Activated B cell treated with CpG ODN at 0.5 μM for 24 hours (primary cell): Measurements from ENCODE around the gene RNF31. TPM values are rescaled to one million over a fixed set of nuclear protein-coding genes. Genes with fewer than 3 reads are reported as not detected.

ENCODE experiments used
- ATAC-seq: fragments of 200-7000 bp; cut with Tn5 transposase; one replicate; pipeline ENCODE4 v1.10.0; 2021; ENCODE audit warnings: low read depth, mild to moderate bottlenecking, moderate library complexity
- CTCF ChIA-PET: fragments of 350-600 bp; sonication (Branson Sonifier 250); formaldehyde crosslinking; loops from one replicate; lab custom pipeline; 2021; ENCODE audit warnings: antibody characterized with exemption; lab: Charles Lee
- POLR2A ChIA-PET: fragments of 350-600 bp; sonication (Branson Sonifier 250); formaldehyde crosslinking; loops from one replicate; lab custom pipeline; 2021; ENCODE audit warnings: antibody characterized with exemption; lab: Charles Lee
- DNase-seq: peaks from one replicate; pipeline ENCODE4 v3.0.0; 2022
- H3K27ac Mint-ChIP-seq: one replicate; pipeline ENCODE4 v1.8.0; 2020; ENCODE audit warnings: mixed read lengths
- H3K27me3 Mint-ChIP-seq: one replicate; pipeline ENCODE4 v1.8.0; 2021; ENCODE audit warnings: mixed read lengths
- H3K36me3 Mint-ChIP-seq: one replicate; pipeline ENCODE4 v1.8.0; 2021; ENCODE audit warnings: low read depth, mixed read lengths
- H3K4me1 Mint-ChIP-seq: one replicate; pipeline ENCODE4 v1.8.0; 2021; ENCODE audit warnings: mixed read lengths
- H3K4me3 Mint-ChIP-seq: one replicate; pipeline ENCODE4 v1.8.0; 2020; ENCODE audit warnings: mild to moderate bottlenecking, mixed read lengths
- H3K9me3 Mint-ChIP-seq: one replicate; pipeline ENCODE4 v1.8.0; 2020; ENCODE audit warnings: mixed read lengths
- intact Hi-C: fragments of 100-400 bp; cut with micrococcal nuclease; formaldehyde crosslinking; loops from one replicate; pipeline ENCODE4 v1.15.1; 2024
- total RNA-seq: library from RNA; stranded (reverse); gene quantifications from 2 replicates; pipeline ENCODE4 v1.2.3, GENCODE V29; 2022
- TF ChIP-seq, protein P1 (sequence below): fragments of 200-600 bp; IDR thresholded peaks from one replicate; pipeline ENCODE4 v1.8.0; 2022; ENCODE audit warnings: antibody characterized with exemption, mild to moderate bottlenecking

RNF31 gene
- total RNA-seq, 1 donor from 2014 or later: 99.8 TPM

DNA sequence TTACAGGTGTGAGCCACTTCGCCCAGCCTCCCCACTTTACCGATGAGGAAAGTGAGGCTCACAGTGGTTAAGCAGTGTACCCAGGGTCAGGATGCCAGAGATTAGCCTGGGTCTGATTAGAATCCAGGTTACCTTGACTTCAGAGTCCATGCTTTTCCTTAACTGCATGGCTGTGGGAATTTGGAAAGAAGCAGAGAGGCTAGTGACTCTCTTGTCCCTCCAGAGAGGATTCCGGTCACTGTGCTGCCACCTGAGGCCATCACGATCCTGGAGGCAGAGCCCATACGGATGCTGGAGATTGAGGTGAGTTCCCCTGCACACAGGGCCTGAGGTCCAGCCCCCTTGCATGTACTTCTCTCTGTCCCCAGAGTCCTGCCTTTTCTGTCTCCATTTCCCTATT, 29.3 kb downstream of the RNF31 start:
- TF ChIP-seq, protein P1, sequence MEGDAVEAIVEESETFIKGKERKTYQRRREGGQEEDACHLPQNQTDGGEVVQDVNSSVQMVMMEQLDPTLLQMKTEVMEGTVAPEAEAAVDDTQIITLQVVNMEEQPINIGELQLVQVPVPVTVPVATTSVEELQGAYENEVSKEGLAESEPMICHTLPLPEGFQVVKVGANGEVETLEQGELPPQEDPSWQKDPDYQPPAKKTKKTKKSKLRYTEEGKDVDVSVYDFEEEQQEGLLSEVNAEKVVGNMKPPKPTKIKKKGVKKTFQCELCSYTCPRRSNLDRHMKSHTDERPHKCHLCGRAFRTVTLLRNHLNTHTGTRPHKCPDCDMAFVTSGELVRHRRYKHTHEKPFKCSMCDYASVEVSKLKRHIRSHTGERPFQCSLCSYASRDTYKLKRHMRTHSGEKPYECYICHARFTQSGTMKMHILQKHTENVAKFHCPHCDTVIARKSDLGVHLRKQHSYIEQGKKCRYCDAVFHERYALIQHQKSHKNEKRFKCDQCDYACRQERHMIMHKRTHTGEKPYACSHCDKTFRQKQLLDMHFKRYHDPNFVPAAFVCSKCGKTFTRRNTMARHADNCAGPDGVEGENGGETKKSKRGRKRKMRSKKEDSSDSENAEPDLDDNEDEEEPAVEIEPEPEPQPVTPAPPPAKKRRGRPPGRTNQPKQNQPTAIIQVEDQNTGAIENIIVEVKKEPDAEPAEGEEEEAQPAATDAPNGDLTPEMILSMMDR: no peak
- no peak overlapping the region for H3K27ac Mint-ChIP-seq
- POLR2A ChIA-PET: interaction anchor here (1.7 kb wide), 1 partner anchor 15 kb away, joined by 6 read pairs; the partner anchor contains the start of gene IRF9
- peaks cover 20% of the 10 kb centered on the region for H3K4me1 Mint-ChIP-seq
- no peak overlapping the region for H3K4me3 Mint-ChIP-seq
- peaks cover 49% of the 10 kb centered on the region for H3K36me3 Mint-ChIP-seq
- no peaks in the 10 kb centered on the region for H3K27me3 Mint-ChIP-seq
- CTCF ChIA-PET: no interaction called here
- H3K9me3 Mint-ChIP-seq: no peaks in the 10 kb centered on the region
- DNase-seq (no peak), ATAC-seq (no peak)
- intact Hi-C loops: no loop called here

DNA sequence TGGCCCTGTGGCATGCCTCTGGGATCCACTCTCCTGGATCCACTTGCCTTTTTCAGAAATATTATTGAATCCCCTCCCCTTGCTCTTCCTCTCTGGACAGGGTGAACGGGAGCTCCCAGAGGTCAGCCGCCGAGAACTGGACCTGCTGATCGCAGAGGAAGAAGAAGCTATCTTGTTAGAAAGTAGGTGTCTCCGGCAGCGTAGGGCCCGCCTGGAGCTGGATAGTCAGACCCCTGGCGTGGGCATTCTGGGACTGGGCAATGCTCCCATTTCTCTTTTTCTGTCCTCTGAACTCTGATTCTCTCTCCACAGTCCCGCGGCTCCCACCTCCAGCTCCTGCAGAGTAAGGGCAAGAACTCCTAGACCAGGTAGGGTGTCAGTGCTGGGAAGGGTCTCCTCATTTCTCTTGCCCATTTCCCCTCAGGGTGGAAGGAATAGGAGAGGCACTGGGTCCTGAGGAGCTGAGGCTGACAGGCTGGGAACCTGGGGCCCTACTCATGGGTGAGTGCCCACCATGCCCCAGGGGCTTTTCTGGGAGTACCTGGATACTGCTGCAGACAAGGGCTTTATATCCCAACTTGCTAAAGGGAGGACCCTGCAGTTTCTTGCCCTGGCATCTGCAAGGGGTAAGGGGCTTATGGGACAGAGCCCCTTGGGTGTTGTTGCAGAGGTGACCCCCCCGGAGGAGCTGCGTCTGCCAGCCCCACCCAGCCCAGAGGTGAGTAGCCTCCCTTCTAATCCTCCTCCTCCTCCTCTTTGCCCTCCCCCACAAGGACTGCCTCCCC, 29.9 kb downstream of the RNF31 start:
- TF ChIP-seq, protein P1: no peak
- intact Hi-C loops: no loop called here
- POLR2A ChIA-PET: interaction anchor here (1.7 kb wide), 1 partner anchor 16 kb away, joined by 6 read pairs; the partner anchor contains the start of gene IRF9
- CTCF ChIA-PET: no interaction called here
- Mint-ChIP-seq H3K9me3 (no peaks in the 10 kb centered on the region), H3K27ac (no peak overlapping the region), H3K27me3 (no peaks in the 10 kb centered on the region), H3K36me3 (peaks cover 55% of the 10 kb centered on the region), H3K4me3 (no peak overlapping the region), H3K4me1 (peaks cover 15% of the 10 kb centered on the region)
- no peak for ATAC-seq
- no peak for DNase-seq

DNA sequence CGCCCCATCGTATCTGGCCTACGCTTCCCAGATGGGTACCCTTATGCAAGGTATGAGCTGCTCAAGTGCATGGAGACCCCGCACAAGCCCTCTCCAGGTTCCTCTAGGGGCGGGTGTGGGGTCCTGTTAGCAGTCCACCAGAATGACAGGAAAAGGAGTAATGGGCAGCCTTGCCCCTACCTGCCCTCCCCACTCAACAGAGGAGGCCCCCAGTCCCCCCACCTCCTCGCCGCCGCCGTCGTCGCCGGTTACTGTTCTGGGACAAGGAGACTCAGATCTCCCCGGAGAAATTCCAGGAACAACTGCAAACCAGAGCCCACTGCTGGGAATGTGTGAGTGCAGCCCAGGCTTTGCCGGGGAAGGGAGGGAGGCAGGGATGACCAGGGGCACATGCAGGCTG, 30.6 kb downstream of the RNF31 start:
- intact Hi-C loops: no loop called here
- TF ChIP-seq, protein P1: no peak
- DNase-seq: no peak
- POLR2A ChIA-PET: interaction anchor here (1.7 kb wide), 1 partner anchor 17 kb away, joined by 6 read pairs; the partner anchor contains the start of gene IRF9
- H3K9me3 Mint-ChIP-seq: no peaks in the 10 kb centered on the region
- H3K27me3 Mint-ChIP-seq: no peaks in the 10 kb centered on the region
- H3K27ac Mint-ChIP-seq: no peak overlapping the region
- H3K4me1 Mint-ChIP-seq: peaks cover 10% of the 10 kb centered on the region
- no peak for ATAC-seq
- no peak overlapping the region for H3K4me3 Mint-ChIP-seq
- CTCF ChIA-PET: no interaction called here
- peaks cover 61% of the 10 kb centered on the region for H3K36me3 Mint-ChIP-seq

DNA sequence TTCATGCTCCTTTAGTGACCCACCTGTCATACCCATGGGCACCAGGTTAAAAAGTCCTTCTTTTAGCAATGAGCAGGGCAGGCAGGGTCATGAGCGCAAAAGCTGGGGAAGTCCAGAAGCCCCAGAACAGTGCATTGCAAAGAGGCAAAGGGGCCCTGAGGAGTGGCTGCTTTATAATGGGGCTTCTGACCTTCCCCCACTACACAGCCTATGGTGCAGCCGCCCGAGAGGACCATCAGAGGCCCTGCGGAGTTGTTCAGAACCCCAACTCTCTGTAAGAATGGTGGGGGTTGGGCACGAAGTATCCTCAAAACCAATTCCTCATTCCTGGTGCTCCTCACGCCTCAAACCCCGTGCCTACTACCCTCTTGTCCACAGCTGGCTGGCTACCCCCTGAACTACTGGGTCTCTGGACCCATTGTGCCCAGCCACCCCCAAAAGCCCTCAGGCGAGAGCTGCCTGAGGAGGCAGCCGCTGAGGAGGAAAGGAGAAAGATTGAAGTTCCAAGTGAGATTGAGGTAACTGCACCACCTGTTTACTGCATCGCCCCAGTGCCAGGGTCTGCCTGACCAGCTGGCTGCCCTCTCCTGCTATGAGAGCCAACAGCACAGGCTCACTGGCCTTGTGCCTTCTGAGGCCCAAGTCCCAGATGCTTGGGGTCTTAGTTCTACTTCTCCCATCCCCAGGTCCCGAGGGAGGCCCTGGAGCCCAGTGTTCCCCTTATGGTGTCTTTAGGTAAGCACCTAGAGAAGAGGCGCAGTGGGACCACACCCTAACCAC, 31.3 kb downstream of the RNF31 start:
- no peak overlapping the region for H3K4me3 Mint-ChIP-seq
- ChIA-PET CTCF (no interaction called here), POLR2A (interaction anchor here (1.7 to 2.0 kb wide), 3 partner anchors 17 to 35 kb away, joined by 4 to 11 read pairs (median 6); partner anchors contain the start of genes CHMP4A and IRF9)
- DNase-seq: no peak
- TF ChIP-seq, protein P1: no peak
- no peak overlapping the region for H3K27ac Mint-ChIP-seq
- intact Hi-C loops: no loop called here
- peaks cover 9% of the 10 kb centered on the region for H3K4me1 Mint-ChIP-seq
- peak; percentile 19 for ATAC-seq
- no peaks in the 10 kb centered on the region for H3K27me3 Mint-ChIP-seq
- no peaks in the 10 kb centered on the region for H3K9me3 Mint-ChIP-seq
- peaks cover 68% of the 10 kb centered on the region for H3K36me3 Mint-ChIP-seq
